ENCODE measurements around the gene ELP1.
"Not testable (repeated sequence)": the region's sequence is repeated elsewhere in the genome, so short reads cannot be mapped to it uniquely, and the experiment has no call there.

The ELP1 gene, protein sequence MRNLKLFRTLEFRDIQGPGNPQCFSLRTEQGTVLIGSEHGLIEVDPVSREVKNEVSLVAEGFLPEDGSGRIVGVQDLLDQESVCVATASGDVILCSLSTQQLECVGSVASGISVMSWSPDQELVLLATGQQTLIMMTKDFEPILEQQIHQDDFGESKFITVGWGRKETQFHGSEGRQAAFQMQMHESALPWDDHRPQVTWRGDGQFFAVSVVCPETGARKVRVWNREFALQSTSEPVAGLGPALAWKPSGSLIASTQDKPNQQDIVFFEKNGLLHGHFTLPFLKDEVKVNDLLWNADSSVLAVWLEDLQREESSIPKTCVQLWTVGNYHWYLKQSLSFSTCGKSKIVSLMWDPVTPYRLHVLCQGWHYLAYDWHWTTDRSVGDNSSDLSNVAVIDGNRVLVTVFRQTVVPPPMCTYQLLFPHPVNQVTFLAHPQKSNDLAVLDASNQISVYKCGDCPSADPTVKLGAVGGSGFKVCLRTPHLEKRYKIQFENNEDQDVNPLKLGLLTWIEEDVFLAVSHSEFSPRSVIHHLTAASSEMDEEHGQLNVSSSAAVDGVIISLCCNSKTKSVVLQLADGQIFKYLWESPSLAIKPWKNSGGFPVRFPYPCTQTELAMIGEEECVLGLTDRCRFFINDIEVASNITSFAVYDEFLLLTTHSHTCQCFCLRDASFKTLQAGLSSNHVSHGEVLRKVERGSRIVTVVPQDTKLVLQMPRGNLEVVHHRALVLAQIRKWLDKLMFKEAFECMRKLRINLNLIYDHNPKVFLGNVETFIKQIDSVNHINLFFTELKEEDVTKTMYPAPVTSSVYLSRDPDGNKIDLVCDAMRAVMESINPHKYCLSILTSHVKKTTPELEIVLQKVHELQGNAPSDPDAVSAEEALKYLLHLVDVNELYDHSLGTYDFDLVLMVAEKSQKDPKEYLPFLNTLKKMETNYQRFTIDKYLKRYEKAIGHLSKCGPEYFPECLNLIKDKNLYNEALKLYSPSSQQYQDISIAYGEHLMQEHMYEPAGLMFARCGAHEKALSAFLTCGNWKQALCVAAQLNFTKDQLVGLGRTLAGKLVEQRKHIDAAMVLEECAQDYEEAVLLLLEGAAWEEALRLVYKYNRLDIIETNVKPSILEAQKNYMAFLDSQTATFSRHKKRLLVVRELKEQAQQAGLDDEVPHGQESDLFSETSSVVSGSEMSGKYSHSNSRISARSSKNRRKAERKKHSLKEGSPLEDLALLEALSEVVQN (N-terminal part only)

GRCh38 chr9:108933718-108934322 lies at the start of gene ELP1:
Gene ELP1 (minus strand): TSS chr9:108934124. CDS start chr9:108931146, 2,978 bp downstream.
- FAIRE-seq = no peak

DNA sequence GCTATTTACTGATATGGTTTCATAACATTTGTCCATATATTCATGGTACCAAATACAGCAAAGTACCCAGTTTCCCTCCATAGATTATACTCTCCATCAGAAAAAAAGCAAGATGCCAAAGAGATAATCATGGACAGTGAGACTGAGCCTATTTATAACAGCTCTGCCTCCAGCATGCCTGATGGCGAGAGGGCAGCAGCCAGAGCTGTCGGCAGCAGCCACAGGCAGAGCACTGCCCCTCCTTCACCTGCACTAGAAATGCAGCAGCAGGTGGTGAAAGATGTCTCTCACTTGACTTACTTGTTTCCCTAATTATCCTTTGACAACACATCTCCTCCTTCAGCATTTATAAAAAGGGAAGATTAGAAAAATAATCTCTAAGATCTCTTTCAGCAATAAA lies 47.0 kb upstream of the ELP1 start:
- FAIRE-seq = no peak

DNA sequence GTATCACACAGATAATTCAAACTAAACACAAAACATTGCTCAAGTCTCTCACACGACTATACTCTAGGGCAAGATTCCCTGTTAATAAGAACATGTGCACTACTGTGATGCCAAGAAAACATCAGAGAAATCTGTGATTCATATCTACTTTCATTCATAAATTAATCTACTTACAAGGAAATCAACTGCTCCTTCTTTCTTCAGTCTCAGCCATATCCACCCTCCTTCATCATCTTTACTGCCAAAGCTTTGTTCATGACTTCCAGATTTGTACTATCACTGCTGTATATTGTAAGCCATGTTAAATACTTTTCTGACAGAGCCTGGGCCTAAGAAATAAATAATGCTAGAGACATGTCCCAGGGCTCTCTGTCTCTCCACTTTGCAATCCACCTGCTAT lies 44.3 kb upstream of the ELP1 start:
- FAIRE-seq = no peak

DNA sequence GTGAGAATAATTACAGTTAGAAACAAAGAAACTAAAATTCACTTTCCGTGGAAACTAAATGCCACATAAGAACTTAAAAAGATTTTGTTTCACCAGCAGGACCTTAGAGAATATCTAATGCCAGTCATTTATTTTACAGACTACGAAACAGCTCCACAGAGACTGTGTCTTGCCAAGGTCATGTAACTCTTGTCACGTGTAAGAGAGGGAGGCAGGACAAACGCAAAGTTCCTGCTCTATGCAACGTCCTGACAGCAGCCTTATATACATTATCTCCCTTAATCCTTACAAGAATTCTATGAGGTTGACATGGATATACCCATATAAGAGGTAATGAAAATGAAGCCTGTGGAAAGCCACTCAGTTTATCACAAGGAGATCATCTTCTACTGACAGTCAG lies 40.0 kb upstream of the ELP1 start:
- FAIRE-seq = no peak

DNA sequence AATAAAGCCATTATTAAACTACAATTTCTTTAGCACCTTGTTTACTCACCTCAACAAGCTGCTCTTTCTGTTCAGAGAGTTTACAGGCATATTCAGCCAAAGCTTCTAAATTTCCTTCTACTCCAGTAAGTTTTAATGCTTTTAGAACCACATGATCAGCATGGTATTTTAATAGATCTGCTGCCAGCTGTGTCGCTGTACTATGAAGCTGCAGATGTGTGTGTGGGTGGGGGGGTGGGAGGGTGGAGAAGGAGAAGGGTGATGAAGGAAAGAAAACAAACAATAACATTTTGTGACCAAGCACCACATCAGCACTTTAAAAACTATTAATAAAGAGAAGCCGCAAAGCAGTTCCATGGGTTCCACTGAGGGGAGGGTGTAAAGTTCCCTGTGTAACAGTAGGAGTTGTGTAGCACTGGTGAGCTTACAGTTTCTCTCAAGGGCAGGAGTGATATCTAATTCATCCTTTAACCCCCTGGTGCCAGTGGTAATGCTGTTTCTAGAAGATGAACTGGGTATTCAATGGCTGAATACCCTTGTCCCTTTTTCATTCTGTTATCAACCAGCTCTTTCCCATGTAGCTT lies 38.8 kb upstream of the ELP1 start:
- no peak for FAIRE-seq

DNA sequence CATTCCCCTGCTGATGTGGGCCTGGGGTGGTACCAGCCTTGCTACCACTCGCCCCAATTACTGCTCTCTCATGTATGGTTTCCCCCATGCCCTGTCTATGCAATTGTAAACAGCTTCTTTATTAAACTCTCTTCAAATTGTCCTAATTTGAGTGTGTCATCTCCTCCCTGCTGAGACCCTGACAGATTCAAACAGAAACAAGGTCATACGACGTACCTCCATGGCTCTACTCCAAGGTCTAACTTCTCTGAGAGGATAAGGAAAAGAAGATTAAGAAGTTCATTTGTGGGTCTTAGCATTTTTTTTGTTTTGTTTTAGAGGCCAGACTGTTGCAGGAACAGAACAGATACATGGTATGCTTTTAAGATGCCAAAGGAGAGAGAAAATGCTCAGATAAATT lies 38.3 kb upstream of the ELP1 start:
- FAIRE-seq = no peak

DNA sequence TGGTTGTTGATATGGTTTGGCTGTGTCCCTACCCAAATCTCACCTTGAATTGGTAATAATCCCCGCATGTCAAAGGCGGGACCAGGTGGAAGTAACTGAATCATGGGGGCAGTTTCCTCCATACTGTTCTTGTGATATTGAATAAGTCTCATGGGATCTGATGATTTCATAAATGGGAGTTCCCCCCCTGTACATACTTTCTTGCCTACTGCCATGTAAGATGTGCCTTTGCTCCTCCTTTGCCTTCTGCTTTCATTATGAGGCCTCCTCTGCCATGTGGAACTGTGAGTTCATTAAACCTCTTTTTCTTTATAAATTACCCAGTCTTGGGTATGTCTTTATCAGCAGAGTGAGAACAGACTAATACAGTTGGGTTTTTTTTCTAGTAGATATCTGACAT lies 37.5 kb upstream of the ELP1 start:
- FAIRE-seq = not testable (repeated sequence)

DNA sequence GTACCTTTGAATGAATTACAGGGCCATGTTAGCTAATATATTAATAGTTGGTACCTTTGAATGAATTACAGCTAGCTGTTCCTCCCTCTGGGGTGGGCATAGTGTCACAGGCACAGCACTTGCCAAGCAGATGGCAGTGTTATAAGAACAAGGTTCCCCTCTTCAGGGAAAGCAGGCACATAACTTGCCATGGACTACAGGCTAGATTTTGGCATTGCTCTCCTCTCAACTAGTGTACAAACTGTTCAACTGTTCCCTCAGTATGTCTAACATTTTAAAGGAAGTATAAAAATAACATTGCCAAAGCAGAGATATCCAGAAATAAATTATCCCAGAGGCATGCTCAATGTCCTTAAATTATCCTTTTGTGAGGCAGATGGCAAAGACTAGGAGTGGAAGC lies 34.0 kb upstream of the ELP1 start:
- FAIRE-seq = no peak

- FAIRE-seq = no peak
Observed at GRCh38 chr9:108963459-108964143, 29.7 kb upstream of the ELP1 start.

DNA sequence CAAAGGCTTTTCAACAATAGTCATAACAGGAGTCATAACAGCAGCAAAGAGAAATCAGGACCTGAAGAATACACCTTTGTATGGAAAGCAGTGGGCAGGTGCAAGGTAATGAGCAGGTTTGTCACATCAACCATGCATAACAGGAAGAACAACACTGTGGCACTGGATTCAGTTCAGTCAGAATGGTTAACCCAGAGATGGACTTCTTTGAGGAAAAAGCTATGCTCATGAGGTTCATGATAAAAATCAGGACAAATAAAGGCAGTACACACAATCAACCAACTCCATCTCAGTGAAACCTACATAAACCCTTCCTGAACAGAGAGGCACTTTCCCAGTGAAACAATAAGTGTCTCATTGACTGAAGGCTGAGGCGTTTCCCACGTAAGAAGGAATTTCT lies 27.2 kb upstream of the ELP1 start:
- FAIRE-seq = no peak

GRCh38 chr9:108960331-108960730 lies 26.4 kb upstream of the ELP1 start:
- FAIRE-seq = no peak

GRCh38 chr9:108956631-108957026 lies 22.7 kb upstream of the ELP1 start:
- no peak for FAIRE-seq

DNA sequence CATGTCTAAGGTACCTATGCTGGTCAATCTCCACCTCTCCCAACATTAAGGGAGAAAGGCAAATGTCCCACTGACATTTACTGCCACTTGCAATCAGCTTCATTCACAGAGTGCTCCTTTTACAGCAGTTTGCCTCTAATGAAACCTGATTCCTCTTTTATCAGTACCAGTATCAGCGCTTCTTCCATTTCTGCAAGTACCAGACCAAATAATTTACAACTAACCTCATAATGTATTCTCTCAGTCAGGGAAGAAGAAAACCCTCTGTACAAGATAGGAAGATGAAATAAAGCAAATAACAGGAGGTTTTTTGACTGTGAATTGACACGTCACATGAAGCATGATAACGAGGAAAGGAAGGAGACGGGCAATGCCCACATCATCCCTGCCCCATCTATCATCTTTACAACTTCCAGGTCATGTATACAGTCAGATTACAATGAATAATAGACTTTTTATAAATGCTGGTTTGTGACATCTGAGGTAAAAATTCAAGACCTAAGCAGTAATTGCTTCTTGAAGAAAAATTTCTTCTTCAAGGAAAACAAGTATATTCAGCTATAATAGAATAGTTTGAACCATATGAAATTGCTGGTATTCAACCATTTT lies 22.2 kb upstream of the ELP1 start:
- no peak for FAIRE-seq

DNA sequence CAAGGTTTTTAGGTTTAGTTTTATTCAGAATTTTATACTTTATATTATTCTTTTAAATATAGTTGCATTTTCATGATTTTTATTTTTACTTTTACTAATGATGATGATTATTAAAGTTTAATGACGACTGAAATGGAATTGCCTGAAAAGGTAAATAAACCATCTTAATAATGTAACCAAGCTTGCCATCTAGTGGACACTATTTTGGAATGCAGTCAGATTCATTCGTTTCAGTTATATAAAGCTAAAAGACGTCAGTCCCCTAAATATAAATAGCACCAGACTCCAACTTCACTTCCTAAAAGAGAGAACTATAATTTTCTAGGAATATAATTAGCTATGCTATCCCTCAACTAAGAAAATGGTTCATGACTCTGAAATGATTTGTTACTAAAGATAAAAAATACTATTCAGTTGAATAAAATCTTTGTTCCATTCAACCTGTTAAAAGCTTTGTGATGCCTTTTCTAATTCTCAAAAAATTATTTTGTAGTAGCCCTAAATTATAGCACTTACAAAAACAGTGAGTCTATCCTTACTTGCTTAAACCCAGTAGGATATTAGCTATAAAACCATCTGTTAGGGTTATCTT lies 20.2 kb upstream of the ELP1 start:
- FAIRE-seq = peak; percentile 89

- no peak for FAIRE-seq
Observed at GRCh38 chr9:108951578-108951977, 17.7 kb upstream of the ELP1 start.

DNA sequence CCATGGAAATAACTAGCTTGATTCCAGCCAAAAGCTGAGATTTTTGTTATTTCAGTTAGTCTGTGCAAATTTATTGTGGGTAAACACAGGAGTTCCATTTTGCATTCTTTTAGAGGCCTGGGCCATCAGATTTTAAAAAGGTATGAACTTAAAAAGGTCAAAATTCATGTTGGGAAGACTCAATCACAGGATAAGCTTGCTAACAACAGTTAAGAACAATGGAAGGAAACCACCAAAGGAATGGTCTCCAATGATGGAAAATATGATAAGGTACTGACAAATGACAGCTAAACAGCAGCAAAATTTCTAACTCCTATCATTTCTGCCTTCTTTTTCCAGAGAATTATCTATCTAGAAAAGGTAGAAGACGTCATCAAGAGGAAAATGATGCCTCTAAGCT lies 16.2 kb upstream of the ELP1 start:
- FAIRE-seq = no peak

DNA sequence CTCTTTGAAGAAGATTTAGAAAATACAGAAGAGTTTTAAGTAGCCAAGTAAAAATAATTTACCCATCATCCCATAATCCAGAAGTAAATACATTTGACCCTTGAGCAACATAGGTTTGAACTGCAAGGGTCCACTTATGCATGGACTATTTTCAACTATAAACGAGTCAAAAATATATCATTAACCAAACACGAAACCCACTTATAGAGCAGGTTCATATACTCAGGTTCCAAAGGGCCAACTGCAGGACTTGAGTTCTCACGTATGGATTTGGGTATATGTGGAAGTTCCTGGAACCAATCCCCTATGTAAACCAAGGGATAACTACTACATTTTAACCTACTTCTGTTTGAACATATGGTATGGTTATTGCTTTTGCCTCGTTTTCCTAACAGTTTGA lies 6.1 kb upstream of the ELP1 start:
- no peak for FAIRE-seq

- FAIRE-seq = no peak
Observed at GRCh38 chr9:108937561-108938305, 3.8 kb upstream of the ELP1 start.

- no peak for FAIRE-seq
Observed at GRCh38 chr9:108934323-108934893, 484 bp upstream of the ELP1 start, which contains the start of gene ABITRAM. Gene ABITRAM (plus strand): TSS chr9:108934400. CDS start chr9:108934487, 87 bp downstream.

Measured in colon (tissue), 2 donors.